Chondrocyte (in vitro differentiated cells): ENCODE results near the gene SLC13A1. TPM values are rescaled to one million over a fixed set of nuclear protein-coding genes. Genes with fewer than 3 reads are reported as not detected.

Experiments
- DNase-seq: peaks from one replicate; pipeline ENCODE4 v3.0.0; 2021; ENCODE audit warnings: mixed read lengths, low spot score
- H3K27ac Mint-ChIP-seq: one replicate; pipeline ENCODE4 v1.8.0; 2021; ENCODE audit warnings: mild to moderate bottlenecking, moderate library complexity, mixed read lengths; ENCODE audit not compliant: unreplicated experiment
- H3K27me3 Mint-ChIP-seq: 2 replicates; pipeline ENCODE4 v1.8.0; 2021; ENCODE audit warnings: low read depth, mixed read lengths
- H3K36me3 Mint-ChIP-seq: 2 replicates; pipeline ENCODE4 v1.8.0; 2021; ENCODE audit warnings: low read depth, mixed read lengths
- H3K4me1 Mint-ChIP-seq: 2 replicates; pipeline ENCODE4 v1.8.0; 2021; ENCODE audit warnings: low read depth, mild to moderate bottlenecking, mixed read lengths
- H3K4me3 Mint-ChIP-seq: one replicate; pipeline ENCODE4 v1.8.0; 2021; ENCODE audit warnings: mild to moderate bottlenecking, moderate library complexity, mixed read lengths; ENCODE audit not compliant: unreplicated experiment
- H3K9me3 Mint-ChIP-seq: 2 replicates; pipeline ENCODE4 v1.8.0; 2021; ENCODE audit warnings: low read depth, mixed read lengths
- total RNA-seq: library from RNA; stranded (reverse); gene quantifications from 3 replicates; pipeline ENCODE4 v1.2.1, GENCODE V29; 2021
- TF ChIP-seq, protein P1 (sequence below): fragments of 200-600 bp; sonication (generic); IDR thresholded peaks from 2 replicates; pipeline ENCODE4 v1.5.0; 2021; ENCODE audit warnings: antibody characterized with exemption, mild to moderate bottlenecking, moderate library complexity

The SLC13A1 gene
- total RNA-seq, 1 donor from 2014 or later, result not detected

DNA sequence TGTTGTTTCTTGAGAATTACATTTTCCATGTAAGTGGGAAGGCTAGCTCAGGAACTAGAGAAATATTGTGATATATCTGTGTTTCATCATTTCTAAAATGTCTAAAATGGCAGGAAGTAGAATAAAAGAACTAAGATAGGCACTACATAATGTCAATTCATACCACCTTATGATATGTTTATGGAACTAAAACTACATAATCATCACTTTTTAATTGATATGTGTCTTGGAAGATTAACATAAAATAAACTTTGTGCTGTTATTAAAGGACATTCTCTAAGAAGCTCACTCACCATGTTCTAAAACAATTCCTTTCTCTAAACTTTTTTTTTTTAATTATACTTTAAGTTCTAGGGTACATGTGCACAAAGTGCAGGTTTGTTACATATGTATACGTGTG is 120.7 kb downstream of the SLC13A1 start:
- DNase-seq, result no peak
- TF ChIP-seq, protein P1, sequence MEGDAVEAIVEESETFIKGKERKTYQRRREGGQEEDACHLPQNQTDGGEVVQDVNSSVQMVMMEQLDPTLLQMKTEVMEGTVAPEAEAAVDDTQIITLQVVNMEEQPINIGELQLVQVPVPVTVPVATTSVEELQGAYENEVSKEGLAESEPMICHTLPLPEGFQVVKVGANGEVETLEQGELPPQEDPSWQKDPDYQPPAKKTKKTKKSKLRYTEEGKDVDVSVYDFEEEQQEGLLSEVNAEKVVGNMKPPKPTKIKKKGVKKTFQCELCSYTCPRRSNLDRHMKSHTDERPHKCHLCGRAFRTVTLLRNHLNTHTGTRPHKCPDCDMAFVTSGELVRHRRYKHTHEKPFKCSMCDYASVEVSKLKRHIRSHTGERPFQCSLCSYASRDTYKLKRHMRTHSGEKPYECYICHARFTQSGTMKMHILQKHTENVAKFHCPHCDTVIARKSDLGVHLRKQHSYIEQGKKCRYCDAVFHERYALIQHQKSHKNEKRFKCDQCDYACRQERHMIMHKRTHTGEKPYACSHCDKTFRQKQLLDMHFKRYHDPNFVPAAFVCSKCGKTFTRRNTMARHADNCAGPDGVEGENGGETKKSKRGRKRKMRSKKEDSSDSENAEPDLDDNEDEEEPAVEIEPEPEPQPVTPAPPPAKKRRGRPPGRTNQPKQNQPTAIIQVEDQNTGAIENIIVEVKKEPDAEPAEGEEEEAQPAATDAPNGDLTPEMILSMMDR, result no peak
- no peak overlapping the region for H3K4me3 Mint-ChIP-seq
- H3K9me3 Mint-ChIP-seq, result peaks cover 20% of the 10 kb centered on the region
- no peak overlapping the region for H3K27ac Mint-ChIP-seq
- peaks cover 2% of the 10 kb centered on the region for H3K27me3 Mint-ChIP-seq
- H3K36me3 Mint-ChIP-seq, result no peaks in the 10 kb centered on the region
- H3K4me1 Mint-ChIP-seq, result no peaks in the 10 kb centered on the region

DNA sequence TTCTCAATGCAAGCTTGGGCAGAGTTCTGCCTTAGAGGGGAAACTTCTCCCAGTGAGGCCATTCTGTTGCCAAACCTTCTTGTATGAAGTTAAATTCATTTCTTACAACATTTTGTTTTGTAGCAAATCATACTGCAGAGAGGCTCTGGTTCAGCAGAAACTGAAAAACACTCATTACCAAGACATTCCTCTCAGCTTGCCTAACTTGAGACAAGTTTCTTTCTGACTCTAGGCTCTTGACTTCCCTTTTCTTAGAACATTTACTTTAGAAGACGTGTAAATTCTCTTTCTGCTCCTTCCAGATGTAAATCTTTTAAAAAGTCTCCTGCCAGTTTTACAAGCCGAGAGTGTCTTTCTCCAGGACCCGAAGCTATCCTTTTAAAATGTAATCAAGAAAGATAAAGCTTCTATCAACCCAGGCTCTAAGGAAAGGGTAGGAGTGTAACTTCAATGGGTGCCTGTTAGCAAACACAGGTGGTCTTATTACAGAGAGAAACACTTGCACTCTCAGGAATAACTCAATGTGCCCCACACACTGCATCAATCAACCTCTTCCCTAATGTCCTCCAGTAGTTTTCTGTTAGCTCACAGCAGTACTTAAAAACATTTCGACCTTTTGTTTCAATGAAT is 123.8 kb downstream of the SLC13A1 start:
- TF ChIP-seq, protein P1, result no peak
- H3K4me1 Mint-ChIP-seq, result no peaks in the 10 kb centered on the region
- H3K9me3 Mint-ChIP-seq, result peaks cover 2% of the 10 kb centered on the region
- H3K4me3 Mint-ChIP-seq, result no peak overlapping the region
- H3K36me3 Mint-ChIP-seq, result no peaks in the 10 kb centered on the region
- peaks cover 2% of the 10 kb centered on the region for H3K27me3 Mint-ChIP-seq
- no peak overlapping the region for H3K27ac Mint-ChIP-seq
- DNase-seq, result no peak

GRCh38 chr7:123070702-123071286 is 129.0 kb downstream of the SLC13A1 start:
- TF ChIP-seq, protein P1, result peak; percentile 73
- H3K27ac Mint-ChIP-seq, result no peak overlapping the region
- no peak for DNase-seq
- no peaks in the 10 kb centered on the region for H3K4me1 Mint-ChIP-seq
- peaks cover 9% of the 10 kb centered on the region for H3K27me3 Mint-ChIP-seq
- H3K4me3 Mint-ChIP-seq, result no peak overlapping the region
- H3K9me3 Mint-ChIP-seq, result no peaks in the 10 kb centered on the region
- H3K36me3 Mint-ChIP-seq, result no peaks in the 10 kb centered on the region

DNA sequence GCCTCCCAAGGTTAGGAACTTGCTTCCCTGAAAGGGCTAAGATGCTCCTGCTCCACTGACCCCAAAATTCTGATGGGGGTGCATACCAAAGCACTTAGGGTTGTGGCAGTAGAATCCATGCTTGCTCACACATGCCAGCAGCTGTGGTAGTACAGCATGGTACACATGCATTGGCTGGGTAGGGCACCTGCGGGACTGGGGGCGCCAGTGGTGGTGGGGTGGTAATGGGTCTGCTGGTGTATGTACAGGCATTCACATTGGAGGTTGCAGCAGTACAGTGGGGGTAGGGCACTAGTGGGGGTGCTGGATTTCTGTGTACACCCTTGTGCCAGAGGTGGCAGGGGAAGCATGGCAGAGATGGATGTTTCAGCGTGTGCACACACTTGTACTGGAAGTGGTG is 132.0 kb downstream of the SLC13A1 start:
- no peaks in the 10 kb centered on the region for H3K4me1 Mint-ChIP-seq
- H3K4me3 Mint-ChIP-seq, result no peak overlapping the region
- no peaks in the 10 kb centered on the region for H3K9me3 Mint-ChIP-seq
- peak; percentile 80 for DNase-seq
- no peak overlapping the region for H3K27ac Mint-ChIP-seq
- H3K27me3 Mint-ChIP-seq, result peaks cover 10% of the 10 kb centered on the region
- H3K36me3 Mint-ChIP-seq, result no peaks in the 10 kb centered on the region
- TF ChIP-seq, protein P1, result no peak

Other genes with a start within 250 kb of the SLC13A1 start
- not detected in 3 replicates for gene TAS2R16, start 204.3 kb downstream of the SLC13A1 start, total RNA-seq